GM10266 (cell line): Measurements from ENCODE around the gene KRTAP4-7.
"Not testable (repeated sequence)": the region's sequence is repeated elsewhere in the genome, so short reads cannot be mapped to it uniquely, and the experiment has no call there.

Experiments used
- DNase-seq: peaks from one replicate; pipeline ENCODE4 v3.0.0; 2012; ENCODE audit errors: extremely low spot score
- CTCF ChIP-seq: IDR thresholded peaks from 2 replicates; pipeline ENCODE4 v1.5.1; 2012; ENCODE audit warnings: mild to moderate bottlenecking, low read depth; ENCODE audit not compliant: control insufficient read depth, insufficient read depth; ENCODE audit errors: missing control alignments

The KRTAP4-7 gene

DNA sequence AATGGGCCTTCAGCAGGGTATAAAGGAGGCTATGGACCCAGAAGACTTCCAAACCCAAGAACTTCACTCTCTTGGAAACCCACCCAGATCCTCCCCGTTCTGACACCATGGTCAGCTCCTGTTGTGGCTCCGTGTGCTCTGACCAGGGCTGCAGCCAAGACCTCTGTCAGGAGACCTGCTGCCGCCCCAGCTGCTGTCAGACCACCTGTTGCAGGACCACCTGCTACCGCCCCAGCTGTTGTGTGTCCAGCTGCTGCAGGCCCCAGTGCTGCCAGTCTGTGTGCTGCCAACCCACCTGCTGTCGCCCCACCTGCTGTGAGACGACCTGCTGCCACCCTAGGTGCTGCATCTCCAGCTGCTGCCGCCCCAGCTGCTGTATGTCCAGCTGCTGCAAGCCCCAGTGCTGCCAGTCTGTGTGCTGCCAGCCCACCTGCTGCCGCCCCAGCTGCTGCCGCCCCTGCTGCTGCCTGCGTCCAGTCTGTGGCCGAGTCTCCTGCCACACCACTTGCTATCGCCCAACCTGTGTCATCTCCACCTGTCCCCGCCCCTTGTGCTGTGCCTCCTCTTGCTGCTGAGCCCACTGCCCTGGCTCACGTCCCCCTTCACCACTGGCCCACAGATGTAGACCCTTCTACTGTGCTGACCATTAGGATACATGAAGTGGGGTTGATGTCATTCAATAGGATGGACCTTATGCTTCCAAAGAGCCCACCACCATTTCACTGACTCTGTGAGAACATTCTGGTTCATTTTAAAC is at the start of gene KRTAP4-7:
TSS of gene KRTAP4-7 (plus strand) at position 51 of the 757 bp plus-strand sequence. CDS start at position 108, 57 bp downstream.
- DNase-seq, result not testable (repeated sequence)

DNA sequence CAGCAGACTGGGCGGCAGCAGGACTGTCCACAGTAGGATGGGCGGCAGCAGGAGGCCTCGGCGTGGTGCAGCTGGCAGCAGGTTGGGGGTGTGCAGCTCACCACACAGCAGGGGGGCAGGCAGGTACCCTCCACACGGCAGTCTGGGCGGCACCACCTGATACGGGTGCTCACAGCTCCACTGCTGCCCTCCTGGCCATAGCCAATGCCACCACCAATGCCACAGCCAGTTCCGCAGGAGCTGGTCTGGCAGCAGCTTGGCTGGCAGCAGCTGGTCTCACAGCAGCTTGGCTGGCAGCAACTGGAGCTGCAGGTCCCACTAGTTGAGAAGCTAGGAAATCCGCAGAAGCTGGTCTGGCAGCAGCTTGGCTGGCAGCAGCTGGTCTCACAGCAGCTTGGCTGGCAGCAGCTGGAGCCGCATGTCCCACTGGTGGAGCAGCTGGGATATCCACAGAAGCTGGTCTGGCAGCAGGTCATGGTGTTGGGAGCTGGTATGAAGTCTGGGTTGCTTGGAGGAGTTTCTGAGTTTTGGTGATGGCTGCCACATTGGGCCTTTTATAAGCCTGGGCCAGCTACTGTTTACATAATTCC is 49.5 kb upstream of the KRTAP4-7 start, which contains the start of gene KRTAP1-3:
TSS of gene KRTAP1-3 (minus strand) at position 529 of the 590 bp plus-strand sequence. CDS start at position 476, 53 bp downstream.
- DNase-seq, result not testable (repeated sequence)

GRCh38 chr17:41037853-41038350 is 46.0 kb upstream of the KRTAP4-7 start:
- TF ChIP-seq CTCF, result no peak
- DNase-seq, result no peak

DNA sequence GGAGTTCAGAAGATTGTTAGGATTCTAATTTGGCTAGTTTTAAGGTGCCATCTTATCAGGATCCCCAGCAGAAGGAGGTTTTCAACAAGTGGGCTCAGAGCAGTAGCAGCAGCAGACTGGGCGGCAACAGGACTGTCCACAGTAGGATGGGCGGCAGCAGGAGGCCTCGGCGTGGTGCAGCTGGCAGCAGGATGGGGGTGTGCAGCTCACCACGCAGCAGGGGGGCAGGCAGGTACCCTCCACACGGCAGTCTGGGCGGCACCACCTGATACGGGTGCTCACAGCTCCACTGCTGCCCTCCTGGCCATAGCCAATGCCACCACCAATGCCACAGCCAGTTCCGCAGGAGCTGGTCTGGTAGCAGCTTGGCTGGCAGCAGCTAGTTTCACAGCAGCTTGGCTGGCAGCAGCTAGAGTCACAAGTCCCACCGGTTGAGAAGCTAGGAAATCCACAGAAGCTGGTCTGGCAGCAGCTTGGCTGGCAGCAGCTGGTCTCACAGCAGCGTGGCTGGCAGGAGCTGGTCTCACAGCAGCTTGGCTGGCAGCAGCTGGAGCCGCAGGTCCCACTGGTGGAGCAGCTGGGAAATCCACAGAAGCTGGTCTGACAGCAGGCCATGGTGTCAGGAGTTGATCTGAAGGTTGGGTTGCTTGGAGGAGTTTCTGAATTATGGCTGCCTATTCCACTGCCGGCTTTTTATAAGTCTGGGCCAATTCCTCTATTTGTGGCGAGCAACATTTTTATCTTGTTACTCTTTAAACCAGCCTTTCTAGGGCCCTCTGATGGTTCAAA is 43.0 kb upstream of the KRTAP4-7 start, which contains the start of gene KRTAP1-1:
TSS of gene KRTAP1-1 (minus strand) at position 668 of the 789 bp plus-strand sequence. CDS start at position 615, 53 bp downstream.
- not testable (repeated sequence) for DNase-seq

DNA sequence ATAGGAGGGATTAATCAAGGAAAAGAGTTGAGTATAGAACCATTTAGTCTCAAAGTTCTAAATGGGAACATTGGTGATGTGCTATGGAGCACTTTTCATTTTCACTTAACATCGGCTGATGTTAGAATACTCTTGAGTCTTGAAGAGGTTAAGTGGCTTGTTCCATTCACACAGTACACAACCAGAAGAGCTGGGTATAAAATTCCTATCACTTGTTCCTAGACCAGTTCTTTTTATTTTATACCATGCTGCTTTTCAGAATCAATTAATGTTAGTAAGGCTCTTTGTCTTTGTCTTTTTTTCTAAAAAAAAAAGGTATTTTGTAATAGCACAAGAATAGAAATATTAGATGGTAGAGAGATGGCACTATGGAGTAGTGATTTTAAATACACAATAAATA is 41.0 kb upstream of the KRTAP4-7 start:
- no peak for DNase-seq
- no peak for TF ChIP-seq CTCF

DNA sequence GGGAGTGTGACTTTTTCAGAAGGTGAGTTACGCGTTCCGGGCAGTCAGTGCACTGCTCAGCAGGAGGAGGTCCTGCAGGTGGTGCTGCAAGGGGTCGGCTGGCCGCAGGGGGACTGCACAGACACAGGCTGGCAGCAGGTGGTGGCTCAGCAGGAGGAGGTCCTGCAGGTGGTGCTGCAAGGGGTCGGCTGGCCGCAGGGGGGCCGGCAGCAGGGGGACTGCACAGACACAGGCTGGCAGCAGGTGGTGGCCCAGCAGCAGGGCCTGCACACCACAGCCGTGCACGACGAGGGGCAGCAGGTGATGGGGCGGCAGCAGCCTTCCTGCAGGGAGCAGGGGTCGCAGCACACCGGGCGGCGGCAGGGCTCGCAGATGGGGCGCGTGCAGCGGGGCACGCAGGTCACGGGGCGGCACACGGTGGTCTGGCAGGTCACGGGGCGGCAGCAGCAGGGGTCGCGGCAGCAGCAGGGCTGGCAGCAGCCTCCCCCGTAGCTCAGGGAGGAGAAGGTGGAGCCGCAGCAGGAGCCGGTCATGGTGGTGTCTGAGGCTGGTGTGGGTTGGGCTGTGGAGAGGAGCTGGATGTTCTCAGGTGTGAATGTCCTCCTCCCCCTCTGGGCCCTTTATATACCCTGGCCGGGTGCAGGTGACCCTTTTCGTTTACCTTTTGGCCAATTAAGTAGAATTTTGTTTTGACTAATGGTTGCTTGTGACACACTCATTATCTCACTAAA is 37.0 kb upstream of the KRTAP4-7 start, which contains the start of gene KRTAP2-1:
TSS of gene KRTAP2-1 (minus strand) at position 582 of the 731 bp plus-strand sequence. CDS start at position 533, 49 bp downstream.
- not testable (repeated sequence) for DNase-seq

DNA sequence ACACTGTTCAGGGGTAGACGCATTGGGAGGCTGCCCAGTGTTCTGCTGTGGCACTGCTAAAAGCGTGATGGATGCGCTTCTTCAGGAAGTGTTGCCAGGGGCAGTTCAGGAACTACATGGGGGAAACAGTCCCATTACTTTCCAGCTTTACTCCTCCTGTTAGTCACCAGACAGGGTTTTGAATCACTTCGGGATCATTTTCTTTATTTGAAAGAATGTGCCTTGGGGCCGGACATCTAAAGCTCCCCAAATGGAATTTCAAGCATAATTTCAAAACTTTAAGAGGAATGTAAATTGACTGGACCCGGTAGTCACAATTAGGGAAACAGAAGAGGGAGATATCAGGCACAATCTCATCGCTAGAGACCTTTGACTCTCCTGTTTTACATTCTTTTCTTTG is 35.5 kb upstream of the KRTAP4-7 start:
- TF ChIP-seq CTCF, result no peak
- DNase-seq, result no peak

DNA sequence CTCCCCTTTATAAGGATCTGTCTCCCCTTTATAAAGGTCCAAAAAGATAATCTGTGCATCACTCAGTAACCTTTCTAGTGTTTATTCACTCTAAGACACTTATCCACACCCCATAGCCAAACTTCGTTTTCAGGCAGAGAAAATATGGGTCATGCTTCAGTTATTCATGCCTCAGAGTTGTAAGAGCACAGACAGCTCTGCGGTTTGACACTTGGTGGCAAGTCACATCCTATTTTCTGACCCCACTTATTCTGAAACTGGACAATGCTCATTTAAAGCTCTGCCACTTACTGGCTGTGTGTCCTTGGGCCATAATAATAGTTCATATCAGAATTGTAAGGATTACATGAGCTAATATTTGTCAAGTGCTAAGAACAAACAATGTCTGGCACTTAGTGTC is 34.8 kb upstream of the KRTAP4-7 start:
- TF ChIP-seq CTCF, result no peak
- no peak for DNase-seq
